Pons (tissue), 1 donor: ENCODE data around the gene PRAMEF14.
A peak's percentile ranks its signal among the peaks of the same experiment; 100 is the strongest.
"Not testable (repeated sequence)": the region's sequence is repeated elsewhere in the genome, so short reads cannot be mapped to it uniquely, and the experiment has no call there.

ENCODE experiments used
- DNase-seq: peaks from one replicate; pipeline ENCODE4 v3.0.0-alpha.2; 2016; ENCODE audit warnings: low spot score

Gene PRAMEF14

GRCh38 chr1:13347034-13347433, at the start of gene PRAMEF14:
Gene PRAMEF14, minus strand, starts transcription at chr1:13347134. Its CDS starts 1,820 bp downstream, at chr1:13345314.
- DNase-seq: not testable (repeated sequence)

- DNase-seq: not testable (repeated sequence)
Observed at GRCh38 chr1:13395311-13395710, 48.4 kb upstream of the PRAMEF14 start.

- not testable (repeated sequence) for DNase-seq
Observed at GRCh38 chr1:13394761-13395160, 47.8 kb upstream of the PRAMEF14 start.

- DNase-seq: not testable (repeated sequence)
Observed at GRCh38 chr1:13393004-13393403, 46.1 kb upstream of the PRAMEF14 start.

- not testable (repeated sequence) for DNase-seq
Observed at GRCh38 chr1:13389332-13389731, 42.4 kb upstream of the PRAMEF14 start, which contains the start of gene PRAMEF17. Gene PRAMEF17, plus strand, starts transcription at chr1:13389632. Its CDS starts 26 bp downstream, at chr1:13389658.

- not testable (repeated sequence) for DNase-seq
Observed at GRCh38 chr1:13380380-13380779, 33.4 kb upstream of the PRAMEF14 start.

- DNase-seq: not testable (repeated sequence)
Observed at GRCh38 chr1:13378983-13379382, 32.0 kb upstream of the PRAMEF14 start.

GRCh38 chr1:13368544-13368943, 21.6 kb upstream of the PRAMEF14 start:
- DNase-seq: peak; percentile 6

- not testable (repeated sequence) for DNase-seq
Observed at GRCh38 chr1:13366536-13366935, 19.6 kb upstream of the PRAMEF14 start.

- not testable (repeated sequence) for DNase-seq
Observed at GRCh38 chr1:13364928-13365327, 18.0 kb upstream of the PRAMEF14 start.

GRCh38 chr1:13362364-13362763, 15.4 kb upstream of the PRAMEF14 start:
- not testable (repeated sequence) for DNase-seq

GRCh38 chr1:13356774-13357173, 9.8 kb upstream of the PRAMEF14 start:
- DNase-seq: peak; percentile 63

- DNase-seq: not testable (repeated sequence)
Observed at GRCh38 chr1:13354475-13354874, 7.5 kb upstream of the PRAMEF14 start.

- not testable (repeated sequence) for DNase-seq
Observed at GRCh38 chr1:13353476-13353875, 6.5 kb upstream of the PRAMEF14 start.

- DNase-seq: not testable (repeated sequence)
Observed at GRCh38 chr1:13342496-13342895, 4.4 kb downstream of the PRAMEF14 start.

- DNase-seq: not testable (repeated sequence)
Observed at GRCh38 chr1:13315281-13315680, 31.7 kb downstream of the PRAMEF14 start, which contains the start of gene PRAMEF15. Gene PRAMEF15, plus strand, starts transcription at chr1:13315581. Its CDS starts 2,827 bp downstream, at chr1:13318408.

- not testable (repeated sequence) for DNase-seq
Observed at GRCh38 chr1:13303239-13303638, 43.7 kb downstream of the PRAMEF14 start, which contains the start of gene PRAMEF33. Gene PRAMEF33, plus strand, starts transcription at chr1:13303539. Its CDS starts 2,416 bp downstream, at chr1:13305955.

GRCh38 chr1:13302197-13302596, 44.7 kb downstream of the PRAMEF14 start:
- not testable (repeated sequence) for DNase-seq

GRCh38 chr1:13298699-13299098, 48.2 kb downstream of the PRAMEF14 start:
- not testable (repeated sequence) for DNase-seq

- not testable (repeated sequence) for DNase-seq
Observed at GRCh38 chr1:13297216-13297931, 49.6 kb downstream of the PRAMEF14 start.
